ENCODE data around the gene TMEM238. TPM values are rescaled to one million over a fixed set of nuclear protein-coding genes. Genes with fewer than 3 reads are reported as not detected.

Gene TMEM238
- total RNA-seq, 1 experiment from 2014 or later: 18.1 TPM

GRCh38 chr19:55341595-55342531 is 42.2 kb downstream of the TMEM238 start:
- Mint-ChIP-seq H3K36me3 (ENCODE audit: insufficient read depth, unreplicated experiment) (peaks cover 41% of the 10 kb centered on the region), H3K9me3 (ENCODE audit: unreplicated experiment) (no peaks in the 10 kb centered on the region), H3K4me3 (ENCODE audit: unreplicated experiment) (peak overlapping the region; percentile 91), H3K4me1 (ENCODE audit: low read depth, unreplicated experiment) (peaks cover 14% of the 10 kb centered on the region), H3K27me3 (ENCODE audit: insufficient read depth, unreplicated experiment) (no peaks in the 10 kb centered on the region), H3K27ac (ENCODE audit: unreplicated experiment) (peak overlapping the region; percentile 95)
- TSS peak; percentile 48 for BruUV-seq (replicated peaks)
- Histone ChIP-seq H3K4me3 (ENCODE audit: low read depth, low read length) (peak overlapping the region; percentile 67), H3K36me3 (ENCODE audit: control insufficient read depth, insufficient read depth, low read length) (peaks cover 3% of the 10 kb centered on the region; the same call in 1 of the 2 replicates), H3K9me3 (no peaks in the 10 kb centered on the region), H3K4me1 (peaks cover 10% of the 10 kb centered on the region; the same call in 1 of the 2 replicates), H3K27me3 (replicated peaks; ENCODE audit: control insufficient read depth, insufficient read depth, low read length) (no peaks in the 10 kb centered on the region)
- POLR2A ChIA-PET: no interaction called here
- TF ChIP-seq CTCF (IDR thresholded peaks at IDR 0.05; ENCODE audit: insufficient read depth in 1 of 2, low read depth in 1 of 2, low read length in 1 of 2, severe bottlenecking in 1 of 2, unreplicated experiment in 1 of 2): no peak
- peak in 1 of 2 experiments; percentile 31 for DNase-seq
- intact Hi-C loops (cut with micrococcal nuclease; ENCODE audit: unreplicated experiment): no loop called here
- CTCF ChIA-PET: no interaction called here

- H3K4me1 Mint-ChIP-seq (ENCODE audit: low read depth, unreplicated experiment): peaks cover 14% of the 10 kb centered on the region
- DNase-seq: peak; percentile 84 to 87
- H3K4me3 Mint-ChIP-seq (ENCODE audit: unreplicated experiment): peak overlapping the region; percentile 91
- peaks cover 3% of the 10 kb centered on the region; the same call in 1 of the 2 replicates for H3K36me3 ChIP-seq (ENCODE audit: control insufficient read depth, insufficient read depth, low read length)
- no TSS peak for BruUV-seq (replicated peaks)
- H3K9me3 ChIP-seq: no peaks in the 10 kb centered on the region
- peak overlapping the region; percentile 95 for H3K27ac Mint-ChIP-seq (ENCODE audit: unreplicated experiment)
- intact Hi-C loops (cut with micrococcal nuclease; ENCODE audit: unreplicated experiment): no loop called here
- H3K27me3 Mint-ChIP-seq (ENCODE audit: insufficient read depth, unreplicated experiment): no peaks in the 10 kb centered on the region
- no peak for TF ChIP-seq CTCF (IDR thresholded peaks at IDR 0.05; ENCODE audit: insufficient read depth in 1 of 2, low read depth in 1 of 2, low read length in 1 of 2, severe bottlenecking in 1 of 2, unreplicated experiment in 1 of 2)
- no peaks in the 10 kb centered on the region for H3K9me3 Mint-ChIP-seq (ENCODE audit: unreplicated experiment)
- H3K4me1 ChIP-seq: peaks cover 10% of the 10 kb centered on the region; the same call in 1 of the 2 replicates
- POLR2A ChIA-PET: no interaction called here
- no peaks in the 10 kb centered on the region for H3K27me3 ChIP-seq (replicated peaks; ENCODE audit: control insufficient read depth, insufficient read depth, low read length)
- peak overlapping the region; percentile 67 for H3K4me3 ChIP-seq (ENCODE audit: low read depth, low read length)
- peaks cover 41% of the 10 kb centered on the region for H3K36me3 Mint-ChIP-seq (ENCODE audit: insufficient read depth, unreplicated experiment)
- CTCF ChIA-PET: no interaction called here
Observed at GRCh38 chr19:55341171-55341588, 42.9 kb downstream of the TMEM238 start.

GRCh38 chr19:55340784-55341147 is 43.3 kb downstream of the TMEM238 start:
- Histone ChIP-seq H3K36me3 (ENCODE audit: control insufficient read depth, insufficient read depth, low read length) (peaks cover 3% of the 10 kb centered on the region; the same call in 1 of the 2 replicates), H3K9me3 (no peaks in the 10 kb centered on the region), H3K27me3 (replicated peaks; ENCODE audit: control insufficient read depth, insufficient read depth, low read length) (no peaks in the 10 kb centered on the region), H3K4me3 (ENCODE audit: low read depth, low read length) (peak overlapping the region; percentile 67), H3K4me1 (peaks cover 10% of the 10 kb centered on the region; the same call in 1 of the 2 replicates)
- H3K27ac Mint-ChIP-seq (ENCODE audit: unreplicated experiment): peak overlapping the region; percentile 95
- peak in 1 of 2 experiments; percentile 48 for DNase-seq
- H3K9me3 Mint-ChIP-seq (ENCODE audit: unreplicated experiment): no peaks in the 10 kb centered on the region
- ChIA-PET POLR2A (interaction anchor here (0.6 kb wide), 1 partner anchor 289 kb away, joined by 3 read pairs; no protein-coding TSS in a partner anchor), CTCF (interaction anchor here (0.5 kb wide), 1 partner anchor 13 kb away, joined by 3 read pairs; no protein-coding TSS in a partner anchor)
- peaks cover 39% of the 10 kb centered on the region for H3K36me3 Mint-ChIP-seq (ENCODE audit: insufficient read depth, unreplicated experiment)
- peaks cover 14% of the 10 kb centered on the region for H3K4me1 Mint-ChIP-seq (ENCODE audit: low read depth, unreplicated experiment)
- TF ChIP-seq CTCF (IDR thresholded peaks at IDR 0.05; ENCODE audit: insufficient read depth in 1 of 2, low read depth in 1 of 2, low read length in 1 of 2, severe bottlenecking in 1 of 2, unreplicated experiment in 1 of 2): peak in 1 of 2 experiments; percentile 36
- BruUV-seq (replicated peaks): no TSS peak
- intact Hi-C loops (cut with micrococcal nuclease; ENCODE audit: unreplicated experiment): no loop called here
- H3K27me3 Mint-ChIP-seq (ENCODE audit: insufficient read depth, unreplicated experiment): no peaks in the 10 kb centered on the region
- peak overlapping the region; percentile 91 for H3K4me3 Mint-ChIP-seq (ENCODE audit: unreplicated experiment)
